GM12892 (cell line): ENCODE measurements around the gene C1orf50.

ENCODE experiments used
- POLR2A ChIP-seq: IDR thresholded peaks from 2 replicates; pipeline ENCODE4 v1.6.1; 2011; ENCODE audit warnings: low read depth, low read length, control low read depth
- POLR2AphosphoS5 ChIP-seq: IDR thresholded peaks from 2 replicates; pipeline ENCODE4 v1.6.1; 2011; ENCODE audit warnings: low read depth, low read length, control low read depth

DNA sequence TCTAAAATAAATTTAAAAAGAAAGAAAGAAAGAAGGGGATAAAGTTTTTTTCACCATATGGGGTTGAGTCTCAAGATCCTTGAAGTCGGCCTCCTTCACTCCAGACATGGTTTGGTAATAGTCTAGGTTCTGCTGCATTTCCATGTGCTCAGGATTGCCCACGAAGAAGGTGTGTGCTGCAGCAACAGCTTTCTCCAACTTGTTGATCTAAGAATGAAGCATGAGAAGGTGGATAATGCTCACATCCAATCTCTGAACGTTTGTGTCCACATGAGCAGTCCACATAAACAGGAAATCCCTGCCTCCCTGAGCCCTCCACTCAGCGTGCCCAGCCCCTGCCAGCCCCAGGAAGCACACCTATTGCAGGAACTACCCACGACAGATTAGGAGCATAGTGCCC is 4.8 kb upstream of the C1orf50 start:
- TF ChIP-seq POLR2A (no peak), POLR2AphosphoS5 (no peak)
